Body of pancreas (tissue), 4 donors: ENCODE measurements around the gene PTPRF.

Source experiments
- POLR2A ChIP-seq, 3 donors: fragments of 450-650 bp; IDR thresholded peaks; one replicate each; pipeline ENCODE4 v1.6.1; 2016; ENCODE audit warnings: antibody characterized with exemption in 3 of 3, mild to moderate bottlenecking in 2 of 3
- TF ChIP-seq, protein P1 (sequence below), 7 experiments: fragments of 450-650 bp in 4 of 7; fragments of 200-600 bp in 3 of 7; sonication (generic) in 3 of 7; IDR thresholded peaks; one replicate each; pipeline ENCODE4 v1.5.1; 2016 to 2019; ENCODE audit warnings: antibody characterized with exemption in 7 of 7

DNA sequence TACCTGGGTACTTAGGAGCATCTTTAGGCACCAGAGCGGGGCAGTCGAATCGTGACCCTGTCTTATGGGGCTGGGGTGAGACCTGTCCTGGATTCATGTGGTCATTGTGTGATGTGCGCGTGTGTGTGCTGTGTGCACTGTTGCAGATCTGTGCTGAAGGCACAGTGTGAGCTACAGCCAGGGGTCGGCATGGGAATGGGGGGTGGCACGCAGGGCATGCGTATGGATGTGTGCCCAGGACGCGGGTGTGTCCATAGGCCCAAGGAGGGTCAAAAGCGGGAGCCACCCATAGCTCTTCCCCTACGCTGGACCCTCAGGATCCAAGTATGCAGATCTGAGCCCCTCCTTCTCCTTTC, 14.6 kb downstream of the PTPRF start:
- TF ChIP-seq, protein P1, sequence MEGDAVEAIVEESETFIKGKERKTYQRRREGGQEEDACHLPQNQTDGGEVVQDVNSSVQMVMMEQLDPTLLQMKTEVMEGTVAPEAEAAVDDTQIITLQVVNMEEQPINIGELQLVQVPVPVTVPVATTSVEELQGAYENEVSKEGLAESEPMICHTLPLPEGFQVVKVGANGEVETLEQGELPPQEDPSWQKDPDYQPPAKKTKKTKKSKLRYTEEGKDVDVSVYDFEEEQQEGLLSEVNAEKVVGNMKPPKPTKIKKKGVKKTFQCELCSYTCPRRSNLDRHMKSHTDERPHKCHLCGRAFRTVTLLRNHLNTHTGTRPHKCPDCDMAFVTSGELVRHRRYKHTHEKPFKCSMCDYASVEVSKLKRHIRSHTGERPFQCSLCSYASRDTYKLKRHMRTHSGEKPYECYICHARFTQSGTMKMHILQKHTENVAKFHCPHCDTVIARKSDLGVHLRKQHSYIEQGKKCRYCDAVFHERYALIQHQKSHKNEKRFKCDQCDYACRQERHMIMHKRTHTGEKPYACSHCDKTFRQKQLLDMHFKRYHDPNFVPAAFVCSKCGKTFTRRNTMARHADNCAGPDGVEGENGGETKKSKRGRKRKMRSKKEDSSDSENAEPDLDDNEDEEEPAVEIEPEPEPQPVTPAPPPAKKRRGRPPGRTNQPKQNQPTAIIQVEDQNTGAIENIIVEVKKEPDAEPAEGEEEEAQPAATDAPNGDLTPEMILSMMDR (IDR thresholded peaks at IDR 0.05), result no peak
- no peak for TF ChIP-seq POLR2A (IDR thresholded peaks at IDR 0.05)
